ENCODE measurements around the gene FCHSD2.

The FCHSD2 gene

DNA sequence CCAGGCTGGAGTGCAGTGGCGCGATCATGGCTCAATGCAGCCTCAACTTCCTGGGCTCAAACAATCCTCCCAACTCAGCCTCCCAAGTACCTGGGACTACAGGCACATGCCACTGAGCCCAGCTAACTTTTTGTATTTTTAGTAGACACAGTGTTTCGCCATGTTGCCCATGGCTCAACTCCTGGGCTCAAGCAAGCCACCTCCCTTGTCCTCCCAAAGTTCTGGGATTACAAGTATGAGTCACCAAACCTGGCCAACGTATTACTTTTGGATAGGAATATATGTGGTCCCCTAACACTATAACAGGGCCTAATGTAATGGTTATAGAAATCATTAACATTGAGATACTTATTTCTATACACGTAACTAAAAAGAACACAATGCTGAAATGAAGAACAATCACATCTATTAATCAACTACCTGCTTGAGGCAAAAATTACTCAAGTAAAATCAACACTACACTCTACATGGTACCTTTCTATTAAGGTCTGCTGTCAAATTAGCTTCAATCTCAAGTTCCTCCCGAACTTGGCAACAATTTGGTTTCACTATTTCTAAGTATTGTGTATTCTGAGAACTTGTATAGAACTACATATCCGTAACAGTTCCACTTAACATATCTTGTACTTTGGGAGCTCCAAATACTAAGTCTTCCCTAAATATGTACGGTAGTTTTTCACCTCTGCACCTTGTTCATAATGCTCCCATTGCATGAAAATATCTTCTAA lies 124.9 kb downstream of the FCHSD2 start:
- no peak for DNase-seq
- Histone ChIP-seq H3K4me3 (ENCODE audit: low read depth, low read length) (no peak overlapping the region), H3K27me3 (no peaks in the 10 kb centered on the region), H3K4me1 (peaks cover 4% of the 10 kb centered on the region; the same call in 1 of the 2 replicates), H3K9me3 (no peaks in the 10 kb centered on the region), H3K36me3 (no peaks in the 10 kb centered on the region)
- TF ChIP-seq, protein P1, sequence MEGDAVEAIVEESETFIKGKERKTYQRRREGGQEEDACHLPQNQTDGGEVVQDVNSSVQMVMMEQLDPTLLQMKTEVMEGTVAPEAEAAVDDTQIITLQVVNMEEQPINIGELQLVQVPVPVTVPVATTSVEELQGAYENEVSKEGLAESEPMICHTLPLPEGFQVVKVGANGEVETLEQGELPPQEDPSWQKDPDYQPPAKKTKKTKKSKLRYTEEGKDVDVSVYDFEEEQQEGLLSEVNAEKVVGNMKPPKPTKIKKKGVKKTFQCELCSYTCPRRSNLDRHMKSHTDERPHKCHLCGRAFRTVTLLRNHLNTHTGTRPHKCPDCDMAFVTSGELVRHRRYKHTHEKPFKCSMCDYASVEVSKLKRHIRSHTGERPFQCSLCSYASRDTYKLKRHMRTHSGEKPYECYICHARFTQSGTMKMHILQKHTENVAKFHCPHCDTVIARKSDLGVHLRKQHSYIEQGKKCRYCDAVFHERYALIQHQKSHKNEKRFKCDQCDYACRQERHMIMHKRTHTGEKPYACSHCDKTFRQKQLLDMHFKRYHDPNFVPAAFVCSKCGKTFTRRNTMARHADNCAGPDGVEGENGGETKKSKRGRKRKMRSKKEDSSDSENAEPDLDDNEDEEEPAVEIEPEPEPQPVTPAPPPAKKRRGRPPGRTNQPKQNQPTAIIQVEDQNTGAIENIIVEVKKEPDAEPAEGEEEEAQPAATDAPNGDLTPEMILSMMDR (IDR thresholded peaks at IDR 0.05; ENCODE audit: low read depth, low read length), result no peak

DNA sequence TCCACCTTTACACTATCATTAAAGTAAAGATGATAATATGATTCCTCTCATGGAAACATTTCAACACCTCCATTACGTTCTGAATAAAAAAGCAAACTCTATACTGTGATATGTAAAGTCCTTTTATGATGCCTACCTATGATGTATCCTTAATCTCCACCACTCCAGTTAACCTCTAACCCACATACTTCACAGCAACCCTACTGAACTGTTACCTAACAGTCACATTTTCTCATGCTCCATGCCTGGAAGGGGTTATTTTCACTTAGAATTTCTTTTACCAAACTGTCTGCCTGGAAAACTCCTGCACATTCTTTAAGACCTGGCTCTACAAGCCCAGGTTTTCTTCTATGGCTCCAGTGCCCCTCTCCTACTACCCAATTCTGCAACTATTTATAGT lies 129.1 kb downstream of the FCHSD2 start:
- no peaks in the 10 kb centered on the region for H3K4me1 ChIP-seq
- no peak for DNase-seq
- peaks cover 8% of the 10 kb centered on the region; the same call in 1 of the 2 replicates for H3K9me3 ChIP-seq
- peaks cover 7% of the 10 kb centered on the region; the same call in 1 of the 2 replicates for H3K36me3 ChIP-seq
- H3K4me3 ChIP-seq (ENCODE audit: low read depth, low read length), result no peak overlapping the region
- no peaks in the 10 kb centered on the region for H3K27me3 ChIP-seq
- TF ChIP-seq, protein P1 (IDR thresholded peaks at IDR 0.05; ENCODE audit: low read depth, low read length), result no peak

DNA sequence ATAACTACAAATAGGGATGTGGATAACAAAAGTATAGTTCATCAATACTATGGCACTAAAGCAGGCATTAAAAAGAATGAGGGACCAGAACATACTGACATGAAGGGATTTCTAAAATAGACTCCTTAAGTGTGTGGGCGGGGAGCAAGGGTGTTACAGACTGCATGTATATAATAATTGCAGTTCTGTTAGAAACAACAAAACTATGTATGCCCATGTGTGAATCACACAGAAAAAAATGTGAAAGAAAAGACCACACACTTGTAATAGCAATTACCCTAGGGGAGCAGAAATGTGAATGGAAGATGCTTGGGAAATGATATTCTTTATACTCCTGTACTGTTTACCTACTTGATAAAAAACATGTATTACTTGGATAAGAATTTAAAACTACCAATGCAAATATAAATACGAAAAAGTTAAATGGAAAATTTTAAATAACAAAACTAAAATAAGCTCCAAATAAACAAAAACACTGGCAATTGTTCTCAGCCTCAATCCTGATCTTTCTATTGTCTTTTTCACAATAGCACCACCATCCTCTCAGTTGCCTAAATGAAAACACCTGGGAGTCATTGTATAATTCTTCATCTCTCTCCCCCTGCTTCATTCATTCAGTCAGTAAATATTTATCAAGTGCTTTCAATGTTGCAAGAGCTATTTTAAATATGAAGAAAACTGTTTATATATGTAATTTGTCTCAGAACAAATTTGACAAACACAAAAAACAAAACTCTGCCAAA lies 129.8 kb downstream of the FCHSD2 start:
- TF ChIP-seq, protein P1 (IDR thresholded peaks at IDR 0.05; ENCODE audit: low read depth, low read length), result no peak
- Histone ChIP-seq H3K4me1 (no peaks in the 10 kb centered on the region), H3K9me3 (peaks cover 8% of the 10 kb centered on the region), H3K27me3 (no peaks in the 10 kb centered on the region), H3K36me3 (peaks cover 7% of the 10 kb centered on the region; the same call in 1 of the 2 replicates), H3K4me3 (ENCODE audit: low read depth, low read length) (no peak overlapping the region)
- DNase-seq, result no peak

DNA sequence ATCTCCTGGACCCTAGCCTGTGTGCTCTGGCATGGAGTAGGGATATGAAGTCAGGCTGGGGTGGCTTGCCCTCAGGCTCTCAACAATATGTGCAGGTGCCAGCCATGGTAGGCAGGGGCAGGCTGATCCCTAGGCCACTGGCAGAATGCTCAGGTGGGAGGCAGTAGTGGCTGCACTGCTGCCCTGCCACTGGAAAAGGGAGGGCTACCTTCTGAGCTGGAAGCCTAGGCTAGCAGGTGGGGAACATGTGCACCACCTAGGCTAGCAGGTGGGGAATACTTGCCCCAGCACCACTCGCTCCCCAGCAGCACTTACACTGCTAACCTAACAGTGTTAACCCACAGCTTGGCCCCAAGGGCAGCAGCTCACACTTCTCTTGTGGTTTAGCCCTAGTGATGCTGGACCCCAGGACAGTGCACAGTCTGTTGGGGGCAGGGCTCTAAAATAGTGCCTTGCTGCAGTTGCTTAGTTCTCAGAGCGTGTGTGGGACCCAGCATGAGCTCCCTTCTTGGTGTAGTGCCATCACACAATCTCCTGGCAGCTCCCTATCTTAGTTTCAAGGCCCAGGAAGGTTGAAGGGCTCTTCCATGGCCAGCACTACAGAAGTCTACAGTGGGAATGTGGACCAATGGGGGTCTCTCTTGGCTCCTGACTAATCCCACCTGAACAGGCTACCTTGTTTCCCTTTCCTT lies 130.8 kb downstream of the FCHSD2 start:
- Histone ChIP-seq H3K9me3 (peaks cover 8% of the 10 kb centered on the region), H3K4me3 (ENCODE audit: low read depth, low read length) (no peak overlapping the region), H3K36me3 (peaks cover 7% of the 10 kb centered on the region; the same call in 1 of the 2 replicates), H3K27me3 (no peaks in the 10 kb centered on the region), H3K4me1 (no peaks in the 10 kb centered on the region)
- TF ChIP-seq, protein P1 (IDR thresholded peaks at IDR 0.05; ENCODE audit: low read depth, low read length), result no peak
- no peak for DNase-seq

DNA sequence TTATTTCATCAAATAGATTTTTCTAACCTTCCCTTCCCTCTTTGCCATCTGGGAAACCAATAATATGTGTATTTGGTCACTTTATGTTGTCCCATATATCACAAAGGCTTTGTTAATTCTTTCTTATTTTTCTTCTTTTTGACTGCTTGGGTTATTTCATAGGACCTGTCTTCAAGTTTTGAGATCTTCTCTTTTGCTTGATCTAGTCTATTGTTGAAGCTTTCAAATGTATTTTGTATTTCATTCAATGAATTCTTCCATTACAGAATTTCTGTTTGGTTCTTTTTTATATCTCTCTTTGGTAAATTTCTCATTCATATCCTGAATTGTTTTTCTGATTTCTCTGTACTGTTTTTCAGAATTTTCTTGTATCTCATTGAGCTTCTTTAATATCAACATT lies 132.1 kb downstream of the FCHSD2 start:
- peaks cover 8% of the 10 kb centered on the region for H3K9me3 ChIP-seq
- TF ChIP-seq, protein P1 (IDR thresholded peaks at IDR 0.05; ENCODE audit: low read depth, low read length), result no peak
- H3K27me3 ChIP-seq, result no peaks in the 10 kb centered on the region
- no peaks in the 10 kb centered on the region for H3K4me1 ChIP-seq
- DNase-seq, result no peak
- no peak overlapping the region for H3K4me3 ChIP-seq (ENCODE audit: low read depth, low read length)
- peaks cover 7% of the 10 kb centered on the region; the same call in 1 of the 2 replicates for H3K36me3 ChIP-seq
